NCI-H146 (cell line): ENCODE results near the gene OR51A2.
A peak's percentile ranks its signal among the peaks of the same experiment; 100 is the strongest.
"Not testable (repeated sequence)": the region's sequence is repeated elsewhere in the genome, so short reads cannot be mapped to it uniquely, and the experiment has no call there.

Experiments used
- DNase-seq: peaks from one replicate; lab custom pipeline; 2025; lab: John Stamatoyannopoulos, UW

OR51A2 gene, protein sequence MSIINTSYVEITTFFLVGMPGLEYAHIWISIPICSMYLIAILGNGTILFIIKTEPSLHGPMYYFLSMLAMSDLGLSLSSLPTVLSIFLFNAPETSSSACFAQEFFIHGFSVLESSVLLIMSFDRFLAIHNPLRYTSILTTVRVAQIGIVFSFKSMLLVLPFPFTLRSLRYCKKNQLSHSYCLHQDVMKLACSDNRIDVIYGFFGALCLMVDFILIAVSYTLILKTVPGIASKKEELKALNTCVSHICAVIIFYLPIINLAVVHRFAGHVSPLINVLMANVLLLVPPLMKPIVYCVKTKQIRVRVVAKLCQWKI

GRCh38 chr11:4955613-4956012 is at the start of gene OR51A2:
TSS of gene OR51A2 (minus strand) at chr11:4955713. CDS start at chr11:4955713, 0 bp downstream.
- not testable (repeated sequence) for DNase-seq

GRCh38 chr11:5004424-5005274 is 49.1 kb upstream of the OR51A2 start:
- peak; percentile 75 for DNase-seq

DNA sequence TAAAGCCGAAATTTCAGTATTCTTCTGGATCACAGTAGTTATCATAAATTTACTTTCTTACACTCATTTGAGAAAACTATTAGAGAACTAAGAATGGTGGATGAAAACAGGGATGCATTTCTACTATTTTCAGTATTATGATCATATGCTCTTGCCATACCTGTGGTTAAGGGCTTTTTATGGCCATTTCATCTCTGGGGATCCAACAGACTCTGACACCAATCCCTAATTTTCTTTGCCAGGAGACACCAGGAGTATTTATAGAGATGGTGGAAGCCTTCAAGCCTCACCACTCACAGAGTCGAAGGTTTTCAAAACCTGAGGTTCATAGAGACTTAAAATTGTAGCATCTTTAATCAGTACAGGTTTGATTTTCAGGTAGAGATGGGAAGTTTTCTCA is 39.0 kb upstream of the OR51A2 start, which contains the start of gene OR51L1:
Gene OR51L1 (plus strand): TSS at position 301 of the 400 bp plus-strand sequence. CDS start 4,132 bp downstream, outside the sequence.
- DNase-seq = no peak

GRCh38 chr11:4991060-4991459 is 35.5 kb upstream of the OR51A2 start:
- DNase-seq = peak; percentile 30

GRCh38 chr11:4983841-4984240 is 28.3 kb upstream of the OR51A2 start:
- no peak for DNase-seq

GRCh38 chr11:4982678-4983077 is 27.2 kb upstream of the OR51A2 start:
- DNase-seq = peak; percentile 3

DNA sequence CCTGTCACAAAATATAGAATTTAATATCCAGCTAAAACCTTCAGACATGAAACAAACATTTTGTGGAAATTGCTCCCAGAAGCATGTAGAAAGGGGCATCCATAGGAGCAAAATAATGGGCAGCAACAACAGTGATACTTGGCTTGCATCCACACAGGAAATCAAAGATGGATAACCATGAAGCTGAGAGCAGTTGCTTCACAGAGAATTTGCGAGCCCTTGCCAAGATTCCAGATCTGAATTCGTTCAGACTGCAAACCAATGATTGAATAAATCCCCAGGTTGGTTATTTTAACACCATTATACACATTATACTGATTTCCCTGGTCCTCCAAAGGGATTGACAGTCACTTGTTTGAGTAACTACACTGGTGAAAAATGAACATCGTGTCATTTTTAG is 23.5 kb upstream of the OR51A2 start:
- DNase-seq = no peak

GRCh38 chr11:4975436-4975835 is 19.9 kb upstream of the OR51A2 start:
- DNase-seq = no peak

- DNase-seq = no peak
These were observed 7.3 kb upstream of the OR51A2 start for GRCh38 chr11:4962816-4963215.

- DNase-seq = peak; percentile 52
These were observed 5.4 kb upstream of the OR51A2 start for GRCh38 chr11:4960877-4961276.

- DNase-seq = no peak
These were observed 1.9 kb upstream of the OR51A2 start for GRCh38 chr11:4957396-4957795.

DNA sequence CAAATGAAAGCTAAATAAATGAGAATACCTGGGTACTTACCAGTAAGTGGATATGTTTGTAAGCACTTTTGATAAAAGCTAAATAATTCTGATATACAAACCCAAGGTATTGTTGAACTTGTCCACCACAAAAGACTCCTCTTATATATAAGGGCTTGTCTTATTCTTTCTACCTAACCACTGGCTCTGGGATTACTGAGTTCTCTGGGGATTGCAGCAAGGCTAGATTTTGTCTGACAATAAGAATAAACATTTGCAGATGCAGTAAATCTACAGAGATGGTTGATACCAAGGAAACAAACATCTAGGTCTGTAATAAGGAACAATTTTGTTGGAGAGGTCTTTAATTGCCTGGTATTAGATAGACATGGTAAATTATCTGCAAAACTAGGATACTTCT is 8.0 kb downstream of the OR51A2 start, which contains the start of gene OR51A4:
Gene OR51A4 (minus strand): TSS at position 101 of the 400 bp plus-strand sequence. CDS start 505 bp downstream, outside the sequence.
- no peak for DNase-seq

GRCh38 chr11:4936745-4937144 is 18.8 kb downstream of the OR51A2 start:
- DNase-seq = no peak

- no peak for DNase-seq
These were observed 22.8 kb downstream of the OR51A2 start for GRCh38 chr11:4932751-4933150.

GRCh38 chr11:4926608-4927007 is 28.9 kb downstream of the OR51A2 start:
- no peak for DNase-seq

DNA sequence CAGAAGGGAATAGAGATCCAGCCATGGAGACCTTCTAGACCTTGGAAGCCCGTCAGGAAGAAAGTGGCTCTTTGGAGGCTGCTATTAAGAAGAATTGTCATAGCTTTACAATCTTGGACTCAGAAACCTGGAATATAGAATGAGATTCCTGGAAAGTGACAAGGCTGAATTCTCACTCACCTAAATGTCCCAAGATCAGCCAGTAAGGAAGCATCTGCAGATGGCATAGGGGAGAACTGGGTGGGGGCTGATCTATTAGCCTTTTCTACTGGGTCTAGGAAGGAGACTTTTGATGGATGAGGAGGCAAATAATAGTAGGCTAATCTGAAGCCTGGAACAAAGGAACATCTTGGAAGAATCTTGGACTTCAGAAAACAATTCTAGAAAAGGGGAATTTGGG is 31.3 kb downstream of the OR51A2 start, which contains the start of gene OR51G1:
Gene OR51G1 (minus strand): TSS at position 101 of the 400 bp plus-strand sequence. CDS start 0 bp downstream, at position 101.
- DNase-seq = no peak

GRCh38 chr11:4922304-4922703 is 33.2 kb downstream of the OR51A2 start:
- no peak for DNase-seq

GRCh38 chr11:4921796-4922195 is 33.7 kb downstream of the OR51A2 start:
- DNase-seq = no peak

DNA sequence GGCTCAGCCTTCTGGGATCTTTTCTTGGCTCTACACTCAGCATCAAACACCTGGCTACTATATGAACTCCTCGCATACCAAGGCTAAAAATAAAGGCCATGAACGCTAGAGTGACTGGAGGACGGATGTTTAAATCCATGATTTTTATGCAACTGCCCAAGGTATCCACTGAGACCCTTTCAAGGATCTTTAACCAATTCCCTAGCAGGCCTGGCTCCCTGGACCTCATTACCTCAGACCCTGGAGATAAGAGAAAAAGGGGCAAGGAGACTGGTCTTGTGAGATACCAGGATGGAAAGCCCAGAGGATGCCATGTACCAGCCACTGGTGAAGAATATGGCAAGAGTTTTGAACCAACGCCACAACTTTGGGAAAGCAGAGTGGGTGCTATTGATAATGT is 36.3 kb downstream of the OR51A2 start, which contains the start of gene OR51G2:
Gene OR51G2 (minus strand): TSS at position 101 of the 400 bp plus-strand sequence. CDS start 3,687 bp downstream, outside the sequence.
- no peak for DNase-seq

DNA sequence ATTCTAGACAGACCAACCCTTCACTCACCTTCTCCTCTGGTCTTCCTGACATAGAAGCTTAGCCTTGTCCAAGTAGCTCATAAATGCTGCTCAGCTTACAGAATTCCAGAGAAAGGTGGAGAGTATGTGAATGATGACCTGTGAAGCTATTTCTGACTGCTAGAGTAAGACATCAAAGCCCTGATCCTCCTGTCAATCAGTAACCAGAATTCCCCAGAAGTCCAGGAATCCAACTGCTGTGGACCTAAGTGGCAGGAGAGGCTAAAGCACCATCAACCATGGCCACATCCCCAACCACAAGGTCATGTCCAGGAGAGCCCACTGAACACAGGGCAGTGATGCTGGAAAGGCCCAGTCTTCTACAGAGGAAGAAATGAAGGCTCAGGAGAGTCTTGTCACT is 38.9 kb downstream of the OR51A2 start:
- DNase-seq = no peak
